ENCODE data around the gene RASGRP2. TPM values are rescaled to one million over a fixed set of nuclear protein-coding genes. Genes with fewer than 3 reads are reported as not detected.

RASGRP2 gene
- total RNA-seq, 3 donors from 2014 or later, result 10.0 to 12.5 (median 11.5) TPM

- Histone ChIP-seq H3K27me3 (no peaks in the 10 kb centered on the region), H3K27ac (peak overlapping the region in 1 of 2 donors; percentile 69), H3K36me3 (no peaks in the 10 kb centered on the region), H3K4me3 (peak overlapping the region in 2 of 3 donors; percentile 21 to 35), H3K9me3 (no peaks in the 10 kb centered on the region), H3K4me1 (peaks cover 6 to 14% of the 10 kb centered on the region in 2 donors)
- peak in 1 of 2 donors; percentile 49 for DNase-seq (ENCODE audit: low spot score in 2 of 2)
- TF ChIP-seq POLR2AphosphoS5 (IDR thresholded peaks at IDR 0.05) (no peak), CTCF (IDR thresholded peaks at IDR 0.05) (no peak), POLR2A (IDR thresholded peaks at IDR 0.05) (no peak)
- intact Hi-C loops (cut with DNase I; ENCODE audit: low total_unique reads), result no loop called here
Measured at GRCh38 chr11:64759131-64759721, 15.3 kb upstream of the RASGRP2 start.

DNA sequence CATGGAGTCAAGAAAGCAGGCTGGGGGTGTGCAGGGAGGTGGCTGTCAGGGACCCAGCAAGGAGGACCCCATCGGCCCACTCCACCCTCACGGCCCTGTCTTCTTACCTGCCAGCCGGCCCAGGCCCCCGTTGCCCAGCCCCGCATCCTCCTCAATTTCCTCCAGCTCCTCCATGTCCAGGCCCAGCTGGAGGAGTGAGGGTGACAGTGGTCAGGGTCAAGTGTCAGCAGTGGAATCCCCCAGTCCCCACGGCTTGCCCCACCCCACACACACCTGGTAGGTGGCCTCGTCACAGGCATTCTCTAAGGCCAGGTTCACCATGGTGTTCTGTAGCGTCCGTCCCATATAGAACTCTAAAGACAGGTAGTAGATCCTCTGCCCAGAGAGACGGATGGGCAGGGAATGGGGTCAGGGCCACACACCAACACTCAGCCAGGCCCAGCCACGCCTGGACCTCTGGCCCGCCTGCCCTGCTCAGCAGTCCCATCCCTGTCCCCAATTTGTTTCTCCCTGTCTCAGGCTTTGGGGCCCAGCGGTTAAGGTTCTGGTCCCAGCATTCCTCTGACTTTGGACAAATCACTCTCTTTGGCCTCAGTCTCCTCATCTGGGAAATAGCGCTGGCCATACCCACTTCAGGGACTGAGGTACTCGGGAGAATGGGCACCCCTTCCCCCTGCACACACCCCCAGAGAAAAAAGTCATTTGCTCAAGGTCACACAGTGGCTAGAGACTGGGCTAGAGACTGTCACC lies 14.6 kb upstream of the RASGRP2 start:
- Histone ChIP-seq H3K27ac (no peak overlapping the region), H3K27me3 (no peaks in the 10 kb centered on the region), H3K9me3 (no peaks in the 10 kb centered on the region), H3K4me1 (peaks cover 2 to 9% of the 10 kb centered on the region in 2 donors), H3K36me3 (no peaks in the 10 kb centered on the region), H3K4me3 (no peak overlapping the region)
- intact Hi-C loops (cut with DNase I; ENCODE audit: low total_unique reads), result no loop called here
- DNase-seq (ENCODE audit: low spot score in 2 of 2), result peak in 1 of 2 donors; percentile 34
- TF ChIP-seq POLR2AphosphoS5 (IDR thresholded peaks at IDR 0.05), result no peak
- TF ChIP-seq CTCF (IDR thresholded peaks at IDR 0.05), result no peak
- no peak for TF ChIP-seq POLR2A (IDR thresholded peaks at IDR 0.05)

GRCh38 chr11:64757549-64758329 lies 13.8 kb upstream of the RASGRP2 start:
- Histone ChIP-seq H3K27ac (no peak overlapping the region), H3K36me3 (no peaks in the 10 kb centered on the region), H3K27me3 (no peaks in the 10 kb centered on the region), H3K4me1 (peaks cover 0 to 4% of the 10 kb centered on the region in 2 donors), H3K9me3 (no peaks in the 10 kb centered on the region), H3K4me3 (no peak overlapping the region)
- no peak for TF ChIP-seq CTCF (IDR thresholded peaks at IDR 0.05)
- no peak for TF ChIP-seq POLR2A (IDR thresholded peaks at IDR 0.05)
- TF ChIP-seq POLR2AphosphoS5 (IDR thresholded peaks at IDR 0.05), result no peak
- peak in 1 of 2 donors; percentile 47 for DNase-seq (ENCODE audit: low spot score in 2 of 2)
- intact Hi-C loops (cut with DNase I; ENCODE audit: low total_unique reads), result no loop called here

DNA sequence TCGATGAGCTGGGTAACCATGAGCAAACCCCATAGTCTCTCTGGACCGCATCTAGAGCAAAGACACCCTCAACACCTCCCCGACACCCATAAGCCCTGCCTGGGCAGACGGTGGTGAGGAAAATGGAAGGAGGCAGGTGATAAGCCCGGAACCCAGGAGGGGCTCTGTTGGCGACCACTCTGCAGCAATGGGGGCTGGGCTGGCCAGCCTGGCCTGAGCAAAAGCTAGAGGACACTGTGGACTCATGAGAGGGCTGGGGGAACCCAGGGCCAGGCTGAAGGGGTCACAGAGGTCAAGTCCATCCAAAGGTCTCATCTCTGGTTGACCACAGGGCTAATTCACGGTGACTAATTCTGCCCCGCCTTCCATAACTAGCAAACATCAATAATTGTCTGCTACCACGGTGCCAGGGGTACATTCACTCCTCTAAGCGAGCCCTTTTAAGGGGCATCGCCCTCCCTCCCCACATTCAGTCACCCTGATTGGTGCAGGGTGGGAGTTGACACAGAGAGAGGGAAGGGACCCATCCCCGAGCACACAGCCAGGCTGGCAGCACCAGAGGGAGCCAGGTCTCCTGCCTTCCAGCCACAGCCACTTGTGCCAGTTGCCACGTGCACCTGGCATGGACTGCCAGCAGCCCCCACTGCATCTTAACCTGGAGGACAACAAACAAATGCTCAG lies 11.9 kb upstream of the RASGRP2 start:
- Histone ChIP-seq H3K27me3 (no peaks in the 10 kb centered on the region), H3K4me1 (peaks cover 0 to 4% of the 10 kb centered on the region in 2 donors), H3K36me3 (no peaks in the 10 kb centered on the region), H3K9me3 (no peaks in the 10 kb centered on the region), H3K27ac (no peak overlapping the region), H3K4me3 (no peak overlapping the region)
- DNase-seq (ENCODE audit: low spot score in 2 of 2), result peak in 1 of 2 donors; percentile 43
- intact Hi-C loops (cut with DNase I; ENCODE audit: low total_unique reads), result no loop called here
- no peak for TF ChIP-seq CTCF (IDR thresholded peaks at IDR 0.05)
- no peak for TF ChIP-seq POLR2AphosphoS5 (IDR thresholded peaks at IDR 0.05)
- no peak for TF ChIP-seq POLR2A (IDR thresholded peaks at IDR 0.05)
